Left cardiac atrium (tissue), 4 donors: ENCODE measurements around the gene GALNTL6. TPM values are rescaled to one million over a fixed set of nuclear protein-coding genes. Genes with fewer than 3 reads are reported as not detected.
"Not testable (repeated sequence)": the region's sequence is repeated elsewhere in the genome, so short reads cannot be mapped to it uniquely, and the experiment has no call there.

Experiments
- ATAC-seq, 2 donors: fragments of 200-7000 bp; cut with Tn5 transposase; one replicate each; pipeline ENCODE4 v1.9.1; 2020; ENCODE audit warnings: mild to moderate bottlenecking in 2 of 2, moderate library complexity in 2 of 2
- DNase-seq: peaks from one replicate; pipeline ENCODE4 v3.0.0-alpha.2; 2020
- intact Hi-C, 2 donors: fragments of 100-400 bp; cut with DNase I; formaldehyde crosslinking; loops; one replicate each; pipeline versions ENCODE4 v1.14.1 to v1.15.1; 2022 to 2023
- total RNA-seq, 2 donors: library from RNA; stranded (reverse); fragmentation: NEBNext Ultra II Directional; extraction: Animal tissue kit (Norgen Biotek cat#: 25700); gene quantifications; one replicate each; pipeline ENCODE4 v1.2.1, GENCODE V29; 2021
- donor health status: DM: no; HTN: yes; CAD: no.
- donor health status: DM: no; HTN: yes; CAD: no; lungs with severe emphysema.
- donor health status: DM: yes; HTN: yes; CAD: no.
- donor health status: Dilated cardiomyopathy.

GALNTL6 gene
- total RNA-seq, 2 donors from 2014 or later, result not detected

DNA sequence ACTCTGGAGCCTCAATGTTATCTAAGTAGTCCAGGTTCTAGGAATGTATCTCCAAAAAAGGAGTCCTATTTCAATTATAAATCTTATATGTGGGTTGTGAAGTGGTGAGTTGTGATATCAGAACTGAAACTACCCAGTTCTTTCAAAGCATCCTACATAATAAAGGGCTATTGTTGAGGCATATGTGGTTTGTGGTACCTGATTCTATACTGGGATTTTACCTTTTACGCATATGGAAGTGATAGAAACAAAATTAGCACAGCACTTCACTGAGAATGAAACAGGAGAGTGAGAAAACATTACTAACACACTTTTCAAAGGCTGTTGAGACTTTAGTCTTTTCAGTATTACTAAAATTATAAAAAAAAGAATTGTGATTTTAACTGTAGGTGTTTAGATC is 937.7 kb downstream of the GALNTL6 start:
- ATAC-seq (no peak), DNase-seq (no peak)
- intact Hi-C loops, result no loop called here

- intact Hi-C loops, result no loop called here
- DNase-seq (no peak), ATAC-seq (no peak)
These were observed 938.3 kb downstream of the GALNTL6 start for GRCh38 chr4:172751550-172751949.

DNA sequence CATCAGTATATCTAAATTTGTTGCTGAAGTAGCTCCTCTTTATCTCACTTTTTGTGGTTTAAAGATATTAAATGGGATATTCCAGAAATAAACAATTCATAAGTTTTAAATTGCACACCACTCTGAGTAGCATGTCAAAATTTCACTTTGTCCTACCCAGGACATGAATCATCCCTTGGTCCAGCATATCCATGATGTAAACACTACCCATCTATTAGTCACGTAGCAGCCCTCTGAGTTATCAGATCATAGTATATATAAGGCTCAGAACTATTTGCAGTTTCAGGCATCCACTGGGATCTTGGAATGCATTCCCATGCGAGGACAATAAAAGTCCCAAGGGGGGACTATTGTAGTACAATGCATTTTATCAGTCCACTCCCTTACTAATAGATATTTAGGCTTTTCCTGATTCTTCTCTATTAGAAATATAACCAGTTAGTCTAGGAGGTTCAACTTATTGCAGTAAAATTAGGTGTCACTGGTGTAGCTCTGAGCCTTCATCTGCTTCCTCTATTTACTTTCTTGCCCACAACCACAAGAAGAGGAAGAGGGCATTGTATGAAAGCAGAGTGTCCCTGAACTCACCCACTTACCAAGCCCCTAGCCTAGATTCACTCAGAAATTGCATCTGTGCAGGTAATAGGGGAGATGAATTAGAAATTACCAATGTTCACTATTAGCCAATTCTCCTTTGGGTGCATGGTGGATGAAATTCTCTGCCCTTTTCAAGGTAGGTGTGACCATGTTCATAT is 945.6 kb downstream of the GALNTL6 start:
- intact Hi-C loops, result no loop called here
- ATAC-seq, result no peak

DNA sequence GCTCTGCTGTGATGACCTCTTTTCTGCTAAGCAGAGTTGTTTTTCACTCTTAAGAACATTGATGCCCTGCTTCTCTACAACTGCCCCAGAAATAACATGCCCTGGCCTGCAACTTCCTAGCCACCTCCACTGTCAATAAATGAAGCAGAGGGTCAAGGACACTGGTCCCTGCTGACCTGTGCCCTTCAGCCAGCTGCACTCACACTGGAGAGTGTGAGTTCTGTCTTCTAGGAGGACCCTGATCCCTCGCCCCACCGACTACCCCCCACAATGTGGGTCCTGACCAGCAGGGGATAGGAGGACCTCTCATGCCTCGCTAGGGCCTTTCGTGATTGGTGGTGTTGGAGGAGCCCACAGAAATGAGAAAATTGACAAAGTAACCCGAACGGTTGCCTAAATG is 947.3 kb downstream of the GALNTL6 start:
- intact Hi-C loops, result no loop called here
- ATAC-seq, result no peak

More for the DNA sequence above, 945.6 kb downstream of the GALNTL6 start:
- DNase-seq, result no peak

DNA sequence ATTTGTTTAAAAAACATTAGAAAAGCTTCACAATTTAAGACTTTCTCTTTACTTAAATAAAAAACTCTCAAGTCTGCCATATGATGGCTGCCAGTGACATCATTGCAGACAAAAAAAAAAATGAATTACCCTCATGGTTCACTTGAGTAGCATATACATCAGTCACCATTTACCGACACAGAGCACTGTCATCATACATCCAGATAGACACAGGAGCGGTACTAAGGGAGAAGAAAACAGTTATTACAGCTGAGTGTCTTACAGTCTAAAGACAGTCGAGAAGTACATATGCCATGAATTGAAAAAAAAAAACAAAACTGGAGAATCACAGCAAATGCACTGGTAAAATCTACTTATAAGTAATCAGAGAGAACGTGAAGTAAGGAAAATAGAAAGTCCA is 949.7 kb downstream of the GALNTL6 start:
- intact Hi-C loops, result no loop called here
- ATAC-seq (no peak), DNase-seq (no peak)

More for the DNA sequence above, 947.3 kb downstream of the GALNTL6 start:
- no peak for DNase-seq

GRCh38 chr4:172770787-172771186 is 957.6 kb downstream of the GALNTL6 start:
- intact Hi-C loops, result no loop called here
- ATAC-seq (no peak), DNase-seq (no peak)

GRCh38 chr4:172772781-172773180 is 959.6 kb downstream of the GALNTL6 start:
- intact Hi-C loops, result no loop called here
- ATAC-seq (no peak), DNase-seq (no peak)

DNA sequence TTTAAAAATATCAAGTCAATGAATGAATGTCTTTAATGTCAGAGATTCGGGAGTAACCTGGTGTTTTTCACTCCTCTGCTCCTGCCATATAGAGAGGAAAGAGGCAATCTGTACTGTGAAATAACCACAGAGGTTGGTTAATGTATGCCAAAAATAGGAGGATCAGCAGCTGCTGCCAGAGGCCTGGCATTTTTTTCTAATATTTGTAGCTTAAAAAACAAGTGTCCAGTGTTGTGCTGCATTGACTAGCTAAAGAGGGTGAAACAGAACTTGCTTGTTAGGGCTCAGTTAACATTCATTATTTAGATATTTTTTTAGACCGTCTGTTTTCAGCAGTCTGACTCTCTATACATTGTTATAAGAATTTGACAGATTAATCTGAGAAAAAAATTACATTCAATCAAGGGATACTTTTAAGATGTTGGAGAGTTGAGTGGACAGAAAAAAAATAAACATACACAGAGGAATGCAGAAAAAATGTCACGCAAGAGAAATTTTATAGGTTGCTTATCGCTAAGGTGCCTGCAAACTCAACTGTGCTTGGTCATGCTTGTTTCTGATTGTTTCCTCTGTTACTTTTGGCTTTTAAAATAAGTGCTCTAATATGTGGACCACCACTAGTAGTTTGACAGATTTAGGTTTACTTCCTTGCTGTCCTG is 963.1 kb downstream of the GALNTL6 start:
- ATAC-seq (no peak), DNase-seq (no peak)
- intact Hi-C loops, result no loop called here

- intact Hi-C loops, result no loop called here
- DNase-seq (no peak), ATAC-seq (no peak)
These were observed 964.7 kb downstream of the GALNTL6 start for GRCh38 chr4:172777729-172778431.

DNA sequence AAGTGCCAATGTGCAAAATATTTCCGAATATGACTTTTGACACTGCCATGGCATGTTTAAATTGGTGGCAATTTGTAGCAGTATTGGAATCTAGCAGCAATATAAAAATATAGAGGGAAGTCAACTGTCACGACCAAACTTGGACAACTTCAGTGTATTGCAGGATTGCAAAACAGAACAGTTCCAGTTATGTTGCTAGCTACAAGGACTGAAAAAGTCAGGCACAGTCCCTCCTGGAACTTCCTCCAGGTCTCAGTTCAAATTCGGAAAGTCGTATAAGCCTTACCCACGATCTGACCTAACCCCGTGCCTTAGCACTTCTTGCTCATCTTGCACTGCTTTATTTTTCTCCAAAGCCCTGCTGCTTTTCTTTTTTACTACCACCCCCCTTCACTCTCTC is 965.4 kb downstream of the GALNTL6 start:
- no peak for ATAC-seq
- intact Hi-C loops, result no loop called here
- DNase-seq, result no peak

DNA sequence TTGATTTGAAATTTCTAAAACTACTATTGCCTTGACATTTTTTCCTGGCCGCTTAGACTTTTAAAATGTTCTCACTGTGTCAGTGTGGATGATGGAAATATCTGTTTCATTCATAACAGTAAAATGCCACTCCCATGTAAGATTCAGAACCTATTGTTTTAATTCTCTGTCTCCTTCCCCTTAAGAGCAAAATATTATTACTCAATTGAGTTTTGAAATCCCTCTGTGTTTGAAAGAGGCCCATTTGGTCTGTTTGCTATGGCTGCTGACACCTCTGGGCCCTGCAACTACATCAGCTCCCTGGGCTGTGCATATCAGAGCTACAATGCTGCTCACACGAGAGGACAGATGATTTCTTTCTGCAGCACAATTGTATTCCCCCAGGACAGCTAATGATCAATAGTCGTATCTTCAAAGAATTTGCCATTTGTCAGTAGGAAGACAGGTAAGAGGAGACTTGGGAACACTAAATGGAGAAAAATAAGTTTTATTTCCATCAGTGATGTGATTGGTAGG is 967.4 kb downstream of the GALNTL6 start:
- ATAC-seq, result no peak
- no peak for DNase-seq
- intact Hi-C loops, result no loop called here

DNA sequence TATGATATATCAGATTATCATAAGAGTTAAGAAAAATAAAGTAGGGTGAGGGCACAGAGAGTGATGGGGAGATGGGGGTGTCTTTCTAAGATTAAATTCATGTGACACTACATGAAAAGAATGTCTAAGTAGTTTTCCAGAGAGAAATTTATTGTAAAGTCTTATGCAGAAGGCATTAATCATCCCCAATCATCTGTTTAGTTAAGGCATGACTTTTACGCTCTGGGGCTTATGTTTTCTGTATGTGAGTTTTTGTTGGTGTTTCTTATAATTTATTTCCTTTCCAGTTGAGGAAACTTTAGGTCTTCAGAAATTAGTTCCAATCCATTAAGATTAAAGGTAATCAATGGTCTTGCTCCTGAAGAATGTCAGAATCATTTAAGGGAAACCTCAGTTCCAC is 972.4 kb downstream of the GALNTL6 start:
- intact Hi-C loops, result no loop called here
- ATAC-seq, result no peak
- DNase-seq, result no peak

DNA sequence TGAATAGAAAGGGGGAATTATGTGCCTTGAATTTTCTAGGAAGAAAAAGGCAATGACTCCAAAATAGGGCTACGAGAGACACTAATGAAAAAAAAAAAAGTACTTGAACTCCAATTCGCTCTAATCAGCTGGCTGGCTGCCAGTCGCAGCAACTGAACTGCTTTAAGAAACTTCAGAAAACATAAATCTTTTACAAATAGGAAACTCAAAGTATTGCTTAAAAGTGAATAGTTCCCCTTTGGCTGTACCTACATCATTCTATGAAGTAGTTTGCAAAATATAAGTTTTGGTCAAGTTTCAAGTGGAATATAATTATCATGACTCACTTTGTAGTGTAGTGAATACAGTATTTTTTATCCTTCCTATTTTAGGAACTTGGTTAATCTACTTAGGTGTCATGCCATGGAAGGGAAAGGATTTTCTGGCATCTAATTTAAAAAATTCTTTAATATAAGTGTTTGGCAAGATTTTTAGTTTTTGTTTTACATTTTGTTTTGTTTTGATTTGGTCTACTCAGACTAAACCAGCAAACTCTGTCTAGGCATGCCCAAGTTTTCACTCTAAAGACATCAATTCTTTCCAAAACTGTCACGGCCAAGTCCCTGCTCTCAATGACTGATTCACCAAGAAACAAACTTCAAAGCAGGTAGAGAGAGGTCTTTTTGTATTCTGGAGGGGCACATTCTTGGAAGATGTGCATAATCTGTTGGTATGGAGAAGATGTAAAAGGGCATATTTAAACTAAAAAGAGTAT is 973.0 kb downstream of the GALNTL6 start:
- DNase-seq, result no peak
- no peak for ATAC-seq

DNA sequence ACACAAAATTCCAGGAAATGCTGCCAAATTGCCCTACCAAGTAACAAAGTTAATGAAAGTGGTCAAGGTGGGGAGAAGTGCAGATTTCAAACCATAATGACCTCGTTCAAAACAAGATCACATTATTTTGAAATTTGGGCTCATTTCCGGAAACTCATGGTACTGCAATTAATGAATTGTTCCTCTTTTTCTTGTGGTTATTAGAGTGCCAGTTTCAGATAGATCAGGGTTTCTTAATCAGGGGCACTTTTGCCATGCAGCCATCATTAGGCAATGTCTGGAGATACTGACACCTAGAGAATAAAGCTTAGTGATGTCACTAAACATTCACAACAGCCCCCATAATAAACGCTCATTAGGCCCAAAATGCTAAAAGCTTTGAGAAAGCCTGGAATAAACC is 973.9 kb downstream of the GALNTL6 start:
- intact Hi-C loops, result no loop called here
- DNase-seq (no peak), ATAC-seq (no peak)

More for the DNA sequence above, 973.0 kb downstream of the GALNTL6 start:
- intact Hi-C loops, result no loop called here

DNA sequence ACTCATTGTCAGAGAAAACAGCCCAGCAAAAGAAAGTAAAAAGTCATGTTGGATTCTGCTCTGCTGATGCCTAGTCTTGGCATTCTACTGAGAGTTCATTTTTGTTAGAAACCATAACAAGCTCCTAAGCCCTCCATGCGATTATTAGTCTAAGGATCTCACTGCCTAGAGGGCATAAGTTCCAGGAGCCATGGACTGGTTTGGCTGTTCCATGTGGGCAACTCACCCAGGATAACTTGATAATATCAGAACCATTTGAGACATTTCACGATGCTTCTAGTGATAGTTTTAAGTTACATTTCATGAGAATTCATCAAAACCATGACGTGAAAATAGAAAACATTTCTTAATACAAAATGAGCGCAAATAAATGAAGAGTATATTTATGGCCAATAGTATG is 978.6 kb downstream of the GALNTL6 start:
- intact Hi-C loops, result no loop called here
- no peak for DNase-seq
- ATAC-seq, result no peak

DNA sequence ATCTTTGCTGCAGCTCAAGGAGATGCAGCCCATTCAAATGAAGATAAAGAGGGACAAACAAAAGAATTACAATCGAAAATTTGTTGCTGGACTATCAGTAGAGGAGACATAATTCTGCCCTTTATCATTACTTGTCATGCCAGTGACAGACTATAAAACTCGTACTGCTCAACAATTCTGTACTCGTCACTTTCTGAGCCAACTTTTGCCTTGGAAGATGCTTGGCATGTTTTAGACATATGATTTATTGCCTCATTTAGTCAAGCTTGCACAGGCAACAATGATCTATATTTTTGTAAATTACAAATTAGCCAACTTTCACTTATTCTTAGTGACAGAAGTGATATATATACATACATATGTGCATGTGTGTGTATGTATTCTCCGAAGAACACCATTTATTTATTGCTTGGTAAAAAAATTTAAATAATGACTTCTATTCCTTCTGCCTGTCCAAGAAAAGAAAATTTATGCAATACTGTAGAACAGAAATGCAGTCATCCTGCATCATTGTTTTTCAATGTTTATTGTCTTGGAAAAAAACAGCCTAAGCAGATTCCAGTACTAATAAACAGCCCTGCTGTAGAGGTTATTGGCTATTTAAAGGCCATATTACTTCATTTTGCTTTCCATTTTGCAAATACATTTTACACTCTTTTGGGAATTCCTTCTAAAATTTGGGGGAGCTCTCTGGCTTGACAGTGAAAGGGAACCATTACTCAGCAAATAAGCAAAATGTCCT is 980.5 kb downstream of the GALNTL6 start:
- DNase-seq, result no peak
- no peak for ATAC-seq
- intact Hi-C loops, result no loop called here

- ATAC-seq (no peak), DNase-seq (no peak)
- intact Hi-C loops, result no loop called here
These were observed 981.1 kb downstream of the GALNTL6 start for GRCh38 chr4:172794307-172794703.

DNA sequence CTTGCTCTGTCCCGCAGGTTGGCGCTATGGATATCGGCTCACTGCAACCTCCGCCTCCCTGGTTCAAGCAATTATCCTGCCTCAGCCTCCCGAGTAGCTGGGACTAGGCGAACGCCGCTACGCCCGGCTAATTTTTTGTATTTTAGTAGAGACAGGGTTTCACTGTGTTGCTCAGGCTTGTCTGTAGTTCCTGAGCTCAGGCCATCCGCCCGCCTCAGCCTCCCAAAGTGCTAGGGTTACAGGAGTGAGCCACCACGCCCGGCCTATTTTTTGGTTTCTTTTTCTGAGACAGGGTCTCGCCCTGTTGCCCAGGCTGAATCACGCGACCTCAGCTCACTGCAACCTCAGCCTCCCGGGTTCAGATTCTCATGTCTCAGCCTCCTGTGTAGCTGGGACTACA is 984.1 kb downstream of the GALNTL6 start:
- ATAC-seq, DNase-seq, intact Hi-C loops: not testable (repeated sequence)

DNA sequence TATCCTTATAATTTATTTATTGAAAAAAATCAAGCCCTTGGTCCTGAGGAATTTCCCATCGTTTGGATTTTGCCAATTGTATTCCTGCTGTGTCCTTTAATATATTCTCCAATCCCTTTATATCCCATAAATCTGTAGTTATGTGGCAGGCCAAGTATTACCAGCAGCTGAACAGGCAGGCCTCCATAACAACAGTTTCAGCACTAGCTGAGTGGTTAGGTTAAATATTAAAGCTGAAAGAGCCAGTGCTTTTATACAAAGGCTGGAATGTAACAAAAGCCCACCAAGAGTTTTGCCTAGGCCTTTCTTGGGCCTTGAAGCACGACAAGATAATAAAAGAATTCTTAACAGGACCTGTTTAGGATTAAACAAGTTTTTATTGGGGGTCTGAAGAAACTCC is 988.8 kb downstream of the GALNTL6 start:
- no peak for DNase-seq
- intact Hi-C loops, result no loop called here
- no peak for ATAC-seq
